Esophagus mucosa (tissue), 1 donor: ENCODE results near the gene GNG3. TPM values are rescaled to one million over a fixed set of nuclear protein-coding genes. Genes with fewer than 3 reads are reported as not detected.
"Not testable (repeated sequence)": the region's sequence is repeated elsewhere in the genome, so short reads cannot be mapped to it uniquely, and the experiment has no call there.

ENCODE experiments used
- ATAC-seq: fragments of 200-7000 bp; cut with Tn5 transposase; one replicate; pipeline ENCODE4 v1.9.1; 2020
- total RNA-seq: library from RNA; stranded (reverse); gene quantifications from one replicate; pipeline ENCODE4 v1.2.4, GENCODE V29; 2023
- donor health status: DM: yes; HTN: yes; CAD: no.

The GNG3 gene
- total RNA-seq, 1 donor from 2014 or later = not detected

GRCh38 chr11:62721994-62722393 is 14.5 kb downstream of the GNG3 start:
- no peak for ATAC-seq

- ATAC-seq = no peak
These were observed 16.7 kb downstream of the GNG3 start for GRCh38 chr11:62724171-62724570.

GRCh38 chr11:62725646-62726045 is 18.2 kb downstream of the GNG3 start:
- ATAC-seq = no peak

GRCh38 chr11:62726156-62726914 is 18.9 kb downstream of the GNG3 start:
- ATAC-seq = no peak

GRCh38 chr11:62726915-62727164 is 19.4 kb downstream of the GNG3 start:
- ATAC-seq = peak; percentile 22

GRCh38 chr11:62727165-62727871 is 19.8 kb downstream of the GNG3 start, which contains the start of gene HNRNPUL2:
HNRNPUL2 (minus strand) TSS chr11:62727457; CDS start chr11:62727156, 301 bp downstream.
- peak; percentile 94 for ATAC-seq

- ATAC-seq = peak; percentile 74
These were observed 20.3 kb downstream of the GNG3 start for GRCh38 chr11:62727872-62728170.

- peak; percentile 55 for ATAC-seq
These were observed 20.9 kb downstream of the GNG3 start, which contains the start of gene TTC9C for GRCh38 chr11:62728171-62728988. TTC9C (plus strand) TSS chr11:62728486; CDS start chr11:62728849, 363 bp downstream.

- ATAC-seq = not testable (repeated sequence)
These were observed 22.6 kb downstream of the GNG3 start for GRCh38 chr11:62730076-62730475.

- peak; percentile 35 for ATAC-seq
These were observed 25.4 kb downstream of the GNG3 start for GRCh38 chr11:62732830-62733229.

- ATAC-seq = no peak
These were observed 29.7 kb downstream of the GNG3 start for GRCh38 chr11:62737196-62737595.

GRCh38 chr11:62747475-62748160 is 40.1 kb downstream of the GNG3 start:
- no peak for ATAC-seq

GRCh38 chr11:62749931-62750330 is 42.5 kb downstream of the GNG3 start:
- not testable (repeated sequence) for ATAC-seq

GRCh38 chr11:62752177-62752785 is 44.8 kb downstream of the GNG3 start:
- ATAC-seq = no peak

- peak; percentile 1 for ATAC-seq
These were observed 45.7 kb downstream of the GNG3 start for GRCh38 chr11:62752994-62753735.

GRCh38 chr11:62753736-62754603 is 46.5 kb downstream of the GNG3 start, which contains the start of gene ZBTB3:
ZBTB3 (minus strand) TSS chr11:62754160; CDS start chr11:62753664, 496 bp downstream.
- ATAC-seq = peak; percentile 98

- ATAC-seq = no peak
These were observed 47.7 kb downstream of the GNG3 start for GRCh38 chr11:62755086-62755615.

GRCh38 chr11:62757846-62758788 is 50.6 kb downstream of the GNG3 start:
- no peak for ATAC-seq
